Smooth muscle cell (in vitro differentiated cells): ENCODE data around the gene CYSRT1. TPM values are rescaled to one million over a fixed set of nuclear protein-coding genes. Genes with fewer than 3 reads are reported as not detected.
A peak's percentile ranks its signal among the peaks of the same experiment; 100 is the strongest.

Source experiments
- DNase-seq: peaks from one replicate; lab custom pipeline; 2025; ENCODE audit not compliant: unreplicated experiment; lab: John Stamatoyannopoulos, UW
- H2AFZ ChIP-seq: fragments of 200-600 bp; sonication (generic); 2 replicates; pipeline ENCODE4 v1.6.0; 2016; ENCODE audit warnings: antibody characterized with exemption, low read depth, mild to moderate bottlenecking
- H3F3A ChIP-seq: fragments of 200-600 bp; sonication (generic); 2 replicates; pipeline ENCODE4 v1.6.0; 2017; ENCODE audit warnings: antibody characterized with exemption, low read depth
- H3K27ac ChIP-seq: fragments of 200-600 bp; sonication (generic); 2 replicates; pipeline ENCODE4 v1.5.1; 2016; ENCODE audit warnings: low read depth, mild to moderate bottlenecking
- H3K27me3 ChIP-seq: fragments of 200-600 bp; sonication (generic); 2 replicates; pipeline ENCODE4 v1.6.1; 2016; ENCODE audit warnings: low read depth, mild to moderate bottlenecking
- H3K36me3 ChIP-seq: fragments of 200-600 bp; sonication (generic); 2 replicates; pipeline ENCODE4 v1.5.1; 2016; ENCODE audit warnings: low read depth
- H3K4me1 ChIP-seq: fragments of 200-600 bp; sonication (generic); 2 replicates; pipeline ENCODE4 v1.5.1; 2016; ENCODE audit warnings: low read depth
- H3K4me2 ChIP-seq: fragments of 200-600 bp; sonication (generic); 2 replicates; pipeline ENCODE4 v1.6.0; 2016; ENCODE audit warnings: mild to moderate bottlenecking
- H3K4me3 ChIP-seq: fragments of 200-600 bp; sonication (generic); 2 replicates; pipeline ENCODE4 v1.5.1; 2016; ENCODE audit warnings: mild to moderate bottlenecking
- H3K79me2 ChIP-seq: fragments of 200-600 bp; sonication (generic); 2 replicates; pipeline ENCODE4 v1.6.0; 2016; ENCODE audit warnings: low read depth, mild to moderate bottlenecking
- H3K9ac ChIP-seq: fragments of 200-600 bp; sonication (generic); 2 replicates; pipeline ENCODE4 v1.6.0; 2016; ENCODE audit warnings: low read depth
- H3K9me3 ChIP-seq: fragments of 200-600 bp; sonication (generic); replicated peaks from 2 replicates; pipeline ENCODE4 v1.5.1; 2016; ENCODE audit warnings: low read depth
- H4K20me1 ChIP-seq: fragments of 200-600 bp; sonication (generic); 2 replicates; pipeline ENCODE4 v1.6.0; 2016; ENCODE audit warnings: low read depth
- CTCF ChIP-seq: fragments of 200-600 bp; sonication (generic); IDR thresholded peaks from 2 replicates; pipeline ENCODE4 v1.5.1; 2017; ENCODE audit warnings: borderline replicate concordance, mild to moderate bottlenecking, antibody characterized with exemption; ENCODE audit not compliant: insufficient read depth, poor library complexity, severe bottlenecking
- WGBS: methylation state at CpG from one replicate; pipeline ENCODE4 v1.1.7; 2016; ENCODE audit warnings: low lambda C conversion rate; 5-methylcytosine and 5-hydroxymethylcytosine counted together
- polyA plus RNA-seq: library from polyadenylated mRNA; unstranded; fragments of >200 nt; fragmentation: Nextera tagmentation; extraction: Ambion mirVana; gene quantifications from 2 replicates; pipeline ENCODE4 v1.2.1, GENCODE V29; 2016
- total RNA-seq: library from RNA; depleted of rRNA; stranded (reverse); fragments of >200 nt; gene quantifications from 2 replicates; pipeline ENCODE4 v1.2.3, GENCODE V29; 2014

Gene CYSRT1
- total and polyA plus RNA-seq, 2 experiments from 2014 or later, result 2.3 to 2.4 TPM

GRCh38 chr9:137223078-137223970 lies 1.6 kb upstream of the CYSRT1 start:
- H3K27ac ChIP-seq, result peak overlapping the region; percentile 72
- H3K79me2 ChIP-seq, result no peaks in the 10 kb centered on the region
- H3F3A ChIP-seq, result no peaks in the 10 kb centered on the region
- peak overlapping the region; percentile 89 for H3K4me2 ChIP-seq
- H2AFZ ChIP-seq, result peak overlapping the region; percentile 56
- H3K27me3 ChIP-seq, result no peaks in the 10 kb centered on the region
- H3K9ac ChIP-seq, result peak overlapping the region; percentile 77
- H3K4me1 ChIP-seq, result peaks cover 8% of the 10 kb centered on the region
- no peaks in the 10 kb centered on the region for H3K36me3 ChIP-seq
- no peaks in the 10 kb centered on the region for H4K20me1 ChIP-seq
- no peaks in the 10 kb centered on the region for H3K9me3 ChIP-seq
- peak overlapping the region; percentile 61 for H3K4me3 ChIP-seq
- TF ChIP-seq CTCF, result no peak
- WGBS, result 4% methylated on average over 51 of the region's 63 CpGs
- DNase-seq, result peak; percentile 96

GRCh38 chr9:137225699-137226331 lies 841 bp downstream of the CYSRT1 start:
- Histone ChIP-seq H3K9ac (no peak overlapping the region), H3K79me2 (no peaks in the 10 kb centered on the region), H3F3A (no peaks in the 10 kb centered on the region), H2AFZ (no peak overlapping the region), H3K27me3 (no peaks in the 10 kb centered on the region), H3K4me3 (no peak overlapping the region), H4K20me1 (no peaks in the 10 kb centered on the region), H3K36me3 (no peaks in the 10 kb centered on the region), H3K27ac (peak overlapping the region; percentile 52), H3K4me2 (no peak overlapping the region), H3K4me1 (peaks cover 8% of the 10 kb centered on the region), H3K9me3 (no peaks in the 10 kb centered on the region)
- no peak for TF ChIP-seq CTCF
- 90% methylated on average over 21 of the region's 21 CpGs for WGBS
- no peak for DNase-seq

- H4K20me1 ChIP-seq, result no peaks in the 10 kb centered on the region
- H3K9me3 ChIP-seq, result no peaks in the 10 kb centered on the region
- DNase-seq, result no peak
- no peaks in the 10 kb centered on the region for H3K27me3 ChIP-seq
- TF ChIP-seq CTCF, result no peak
- no peaks in the 10 kb centered on the region for H3K36me3 ChIP-seq
- H3K9ac ChIP-seq, result no peak overlapping the region
- no peak overlapping the region for H3K4me3 ChIP-seq
- H2AFZ ChIP-seq, result no peak overlapping the region
- 81% methylated on average over 18 of the region's 18 CpGs for WGBS
- no peaks in the 10 kb centered on the region for H3F3A ChIP-seq
- peak overlapping the region; percentile 52 for H3K27ac ChIP-seq
- H3K79me2 ChIP-seq, result no peaks in the 10 kb centered on the region
- H3K4me1 ChIP-seq, result peaks cover 8% of the 10 kb centered on the region
- H3K4me2 ChIP-seq, result no peak overlapping the region
Measured at GRCh38 chr9:137226338-137227053, 1.5 kb downstream of the CYSRT1 start.
